Ascending aorta (tissue), 2 donors: Measurements from ENCODE around the gene IL1RL1. TPM values are rescaled to one million over a fixed set of nuclear protein-coding genes. Genes with fewer than 3 reads are reported as not detected.

Source experiments
- DNase-seq, 2 donors: peaks; one replicate each; pipeline ENCODE4 v3.0.0-alpha.2; 2019; ENCODE audit warnings: low spot score in 2 of 2
- H3K27ac ChIP-seq, 2 donors: fragments of 200-600 bp; sonication (generic); one replicate each; pipeline ENCODE4 v1.5.1; 2016 to 2017; ENCODE audit warnings: mild to moderate bottlenecking in 1 of 2
- H3K27me3 ChIP-seq: fragments of 200-600 bp; sonication (generic); one replicate; pipeline ENCODE4 v1.5.1; 2017
- H3K36me3 ChIP-seq, 2 donors: fragments of 200-600 bp; sonication (generic); one replicate each; pipeline ENCODE4 v1.5.1; 2016
- H3K4me1 ChIP-seq, 2 donors: fragments of 200-600 bp; sonication (generic); one replicate each; pipeline ENCODE4 v1.5.1; 2016 to 2017; ENCODE audit warnings: mild to moderate bottlenecking in 1 of 2
- H3K4me3 ChIP-seq, 2 donors: fragments of 200-600 bp; sonication (generic); one replicate each; pipeline ENCODE4 v1.5.1; 2016 to 2017; ENCODE audit warnings: mild to moderate bottlenecking in 1 of 2
- H3K9me3 ChIP-seq, 2 donors: fragments of 200-600 bp; sonication (generic); one replicate each; pipeline ENCODE4 v1.5.1; 2016
- CTCF ChIP-seq, 3 experiments: fragments of 200-600 bp in 2 of 3; fragments of 450-650 bp in 1 of 3; sonication (generic) in 2 of 3; IDR thresholded peaks; one replicate each; pipeline ENCODE4 v1.5.1; 2016 to 2019; ENCODE audit warnings: antibody characterized with exemption in 3 of 3, mild to moderate bottlenecking in 1 of 3, moderate library complexity in 1 of 3
- intact Hi-C: fragments of 100-400 bp; cut with DNase I; formaldehyde crosslinking; loops from one replicate; pipeline ENCODE4 v1.15.1; 2023
- total RNA-seq: library from RNA; depleted of rRNA; stranded (reverse); fragments of >200 nt; gene quantifications from one replicate; pipeline ENCODE4 v1.1.0, GENCODE V29; 2016

The IL1RL1 gene
- total RNA-seq, 1 donor from 2014 or later = 3.4 TPM

DNA sequence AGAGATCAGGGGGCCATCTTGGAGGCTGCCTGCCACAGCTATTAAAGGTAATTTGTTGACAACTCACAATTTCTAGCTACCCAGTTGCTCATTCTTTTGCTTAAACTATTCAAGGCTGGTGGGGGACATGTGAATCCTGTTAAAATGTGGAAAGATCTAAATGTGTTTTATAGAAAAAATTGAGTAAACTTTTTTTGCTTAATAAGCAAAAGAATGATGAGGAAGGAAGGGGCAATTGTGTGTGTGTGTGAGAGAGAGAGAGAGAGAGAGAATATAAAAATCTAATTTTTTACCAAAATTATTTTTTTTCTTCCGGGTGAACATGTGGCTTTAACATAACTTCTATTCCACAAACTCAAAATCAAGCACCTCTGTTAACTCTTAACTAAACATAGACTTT lies 5.2 kb upstream of the IL1RL1 start:
- TF ChIP-seq CTCF (IDR thresholded peaks at IDR 0.05) = no peak
- no peaks in the 10 kb centered on the region for H3K36me3 ChIP-seq
- H3K27ac ChIP-seq = no peak overlapping the region
- no peaks in the 10 kb centered on the region for H3K9me3 ChIP-seq
- H3K4me3 ChIP-seq = no peak overlapping the region
- intact Hi-C loops = no loop called here
- no peaks in the 10 kb centered on the region for H3K4me1 ChIP-seq
- no peaks in the 10 kb centered on the region for H3K27me3 ChIP-seq
- no peak for DNase-seq

DNA sequence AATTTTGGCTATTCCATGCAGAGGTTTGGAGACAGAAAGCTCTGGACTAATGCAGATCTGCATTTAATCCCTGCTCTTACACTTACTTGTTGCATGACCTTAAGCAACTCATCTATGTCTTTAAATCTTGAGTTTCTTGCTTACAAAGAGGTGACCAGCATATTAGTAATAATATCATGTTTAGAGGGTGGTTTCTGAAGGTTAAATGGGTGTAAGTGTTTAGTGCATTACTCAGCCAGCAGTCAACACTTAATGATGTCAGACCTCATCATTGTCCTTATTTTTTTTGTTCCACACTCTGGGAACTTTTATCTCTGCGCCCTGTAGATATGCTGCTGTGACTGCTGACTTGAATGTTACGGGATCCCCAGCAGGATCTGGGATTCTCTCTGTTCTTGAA lies 1.7 kb downstream of the IL1RL1 start:
- intact Hi-C loops = no loop called here
- no peak overlapping the region for H3K4me3 ChIP-seq
- no peaks in the 10 kb centered on the region for H3K9me3 ChIP-seq
- DNase-seq = no peak
- no peaks in the 10 kb centered on the region for H3K36me3 ChIP-seq
- H3K27me3 ChIP-seq = no peaks in the 10 kb centered on the region
- H3K27ac ChIP-seq = no peak overlapping the region
- H3K4me1 ChIP-seq = no peaks in the 10 kb centered on the region
- no peak for TF ChIP-seq CTCF (IDR thresholded peaks at IDR 0.05)

- Histone ChIP-seq H3K4me1 (no peaks in the 10 kb centered on the region), H3K27ac (no peak overlapping the region), H3K36me3 (no peaks in the 10 kb centered on the region), H3K4me3 (no peak overlapping the region), H3K27me3 (no peaks in the 10 kb centered on the region), H3K9me3 (no peaks in the 10 kb centered on the region)
- no peak for TF ChIP-seq CTCF (IDR thresholded peaks at IDR 0.05)
- intact Hi-C loops = no loop called here
- DNase-seq = no peak
These were observed 2.1 kb downstream of the IL1RL1 start for GRCh38 chr2:102313471-102313870.

- Histone ChIP-seq H3K36me3 (no peaks in the 10 kb centered on the region), H3K27me3 (no peaks in the 10 kb centered on the region), H3K4me3 (no peak overlapping the region), H3K9me3 (no peaks in the 10 kb centered on the region), H3K27ac (no peak overlapping the region), H3K4me1 (no peaks in the 10 kb centered on the region)
- no peak for DNase-seq
- TF ChIP-seq CTCF (IDR thresholded peaks at IDR 0.05) = no peak
- intact Hi-C loops = no loop called here
These were observed 2.6 kb downstream of the IL1RL1 start for GRCh38 chr2:102313950-102314349.

DNA sequence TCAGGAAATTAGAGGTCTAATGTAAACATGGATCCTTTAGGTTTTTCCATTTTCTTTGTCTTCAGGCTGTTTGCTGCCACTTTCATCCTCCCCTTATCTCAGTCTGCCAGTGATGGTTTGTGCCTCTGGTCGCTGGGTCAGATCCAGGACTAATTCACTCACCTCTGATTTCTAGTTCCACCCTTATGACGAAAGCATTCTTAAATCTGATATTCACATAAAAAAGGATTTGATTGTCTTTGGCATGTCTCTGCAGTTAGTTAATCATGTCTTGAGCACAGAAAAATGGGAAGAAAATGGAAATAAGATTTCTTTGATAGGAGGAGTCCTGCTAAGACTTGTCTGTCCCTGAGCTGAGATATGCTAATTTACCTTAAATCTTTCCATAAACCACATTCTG lies 4.6 kb downstream of the IL1RL1 start:
- intact Hi-C loops = no loop called here
- no peaks in the 10 kb centered on the region for H3K36me3 ChIP-seq
- H3K4me3 ChIP-seq = no peak overlapping the region
- no peaks in the 10 kb centered on the region for H3K27me3 ChIP-seq
- no peaks in the 10 kb centered on the region for H3K4me1 ChIP-seq
- no peak for DNase-seq
- no peak overlapping the region for H3K27ac ChIP-seq
- no peak for TF ChIP-seq CTCF (IDR thresholded peaks at IDR 0.05)
- H3K9me3 ChIP-seq = no peaks in the 10 kb centered on the region

- no peak overlapping the region for H3K4me3 ChIP-seq
- H3K9me3 ChIP-seq = no peaks in the 10 kb centered on the region
- H3K27ac ChIP-seq = no peak overlapping the region
- H3K4me1 ChIP-seq = no peaks in the 10 kb centered on the region
- no peak for DNase-seq
- H3K36me3 ChIP-seq = no peaks in the 10 kb centered on the region
- intact Hi-C loops = no loop called here
- no peak for TF ChIP-seq CTCF (IDR thresholded peaks at IDR 0.05)
- H3K27me3 ChIP-seq = no peaks in the 10 kb centered on the region
These were observed 6.4 kb downstream of the IL1RL1 start for GRCh38 chr2:102317715-102318114.
